Gastrocnemius medialis (tissue), 4 donors: Measurements from ENCODE around the gene TEX55.
"Not testable (repeated sequence)": the region's sequence is repeated elsewhere in the genome, so short reads cannot be mapped to it uniquely, and the experiment has no call there.

Source experiments
- CTCF ChIP-seq, 5 experiments: fragments of 450-650 bp in 3 of 5; fragments of 200-600 bp in 2 of 5; sonication (generic) in 2 of 5; IDR thresholded peaks in 4 of 5; conservative IDR thresholded peaks in 1 of 5; 1 replicate in 4 of 5; 2 replicates in 1 of 5; pipeline ENCODE4 v1.5.1; 2016 to 2019; ENCODE audit warnings: antibody characterized with exemption in 5 of 5, mild to moderate bottlenecking in 3 of 5, moderate library complexity in 3 of 5
- POLR2A ChIP-seq, 2 donors: fragments of 450-650 bp; IDR thresholded peaks; one replicate each; pipeline ENCODE4 v1.6.1; 2017; ENCODE audit warnings: antibody characterized with exemption in 2 of 2, mild to moderate bottlenecking in 2 of 2, moderate library complexity in 2 of 2

- not testable (repeated sequence) for TF ChIP-seq CTCF (IDR thresholded peaks at IDR 0.05 in 4 of 5, conservative IDR thresholded peaks at IDR 0.05 in 1 of 5); POLR2A (IDR thresholded peaks at IDR 0.05)
Observed at GRCh38 chr3:119132291-119132690, 13.7 kb upstream of the TEX55 start.
